Measurements from ENCODE around the gene INF2.

The INF2 gene

GRCh38 chr14:104694991-104695659 is 5.7 kb downstream of the INF2 start:
- Histone ChIP-seq H3K9ac (no peak overlapping the region), H3K36me3 (ENCODE audit: insufficient read depth) (no peaks in the 10 kb centered on the region), H3K4me1 (ENCODE audit: low read depth, poor library complexity, severe bottlenecking) (no peaks in the 10 kb centered on the region), H3K4me3 (IDR thresholded peaks at IDR 0.05; ENCODE audit: insufficient read depth, low read depth, low read length) (no peak overlapping the region), H3K79me2 (ENCODE audit: insufficient read depth, low read depth) (no peaks in the 10 kb centered on the region), H2AFZ (ENCODE audit: low read depth) (no peak overlapping the region), H4K20me1 (ENCODE audit: insufficient read depth) (no peaks in the 10 kb centered on the region), H3K4me2 (no peak overlapping the region), H3K27ac (no peak overlapping the region), H3K27me3 (ENCODE audit: insufficient read depth, low read depth) (no peaks in the 10 kb centered on the region)
- no peak for TF ChIP-seq CTCF (conservative IDR thresholded peaks at IDR 0.05; ENCODE audit: low read depth, low read length)

GRCh38 chr14:104695660-104696000 is 6.2 kb downstream of the INF2 start:
- TF ChIP-seq CTCF (conservative IDR thresholded peaks at IDR 0.05; ENCODE audit: low read depth, low read length) = no peak
- H3K27me3 ChIP-seq (ENCODE audit: insufficient read depth, low read depth) = no peaks in the 10 kb centered on the region
- H3K4me2 ChIP-seq = no peak overlapping the region
- H3K4me3 ChIP-seq (IDR thresholded peaks at IDR 0.05; ENCODE audit: insufficient read depth, low read depth, low read length) = no peak overlapping the region
- H4K20me1 ChIP-seq (ENCODE audit: insufficient read depth) = no peaks in the 10 kb centered on the region
- no peaks in the 10 kb centered on the region for H3K4me1 ChIP-seq (ENCODE audit: low read depth, poor library complexity, severe bottlenecking)
- H3K79me2 ChIP-seq (ENCODE audit: insufficient read depth, low read depth) = no peaks in the 10 kb centered on the region
- no peaks in the 10 kb centered on the region for H3K36me3 ChIP-seq (ENCODE audit: insufficient read depth)
- H3K27ac ChIP-seq = no peak overlapping the region
- H3K9ac ChIP-seq = no peak overlapping the region
- H2AFZ ChIP-seq (ENCODE audit: low read depth) = no peak overlapping the region

GRCh38 chr14:104696671-104697316 is 7.4 kb downstream of the INF2 start:
- TF ChIP-seq CTCF (conservative IDR thresholded peaks at IDR 0.05; ENCODE audit: low read depth, low read length) = no peak

GRCh38 chr14:104697317-104697703 is 7.9 kb downstream of the INF2 start:
- H3K79me2 ChIP-seq (ENCODE audit: insufficient read depth, low read depth) = no peaks in the 10 kb centered on the region

More at GRCh38 chr14:104696671-104697316, 7.4 kb downstream of the INF2 start:
- Histone ChIP-seq H4K20me1 (ENCODE audit: insufficient read depth) (no peaks in the 10 kb centered on the region), H3K36me3 (ENCODE audit: insufficient read depth) (no peaks in the 10 kb centered on the region), H3K4me2 (no peak overlapping the region), H3K9ac (no peak overlapping the region), H3K4me3 (IDR thresholded peaks at IDR 0.05; ENCODE audit: insufficient read depth, low read depth, low read length) (no peak overlapping the region), H3K27me3 (ENCODE audit: insufficient read depth, low read depth) (no peaks in the 10 kb centered on the region), H3K27ac (no peak overlapping the region), H3K4me1 (ENCODE audit: low read depth, poor library complexity, severe bottlenecking) (no peaks in the 10 kb centered on the region), H2AFZ (ENCODE audit: low read depth) (no peak overlapping the region), H3K79me2 (ENCODE audit: insufficient read depth, low read depth) (no peaks in the 10 kb centered on the region)

More at GRCh38 chr14:104697317-104697703, 7.9 kb downstream of the INF2 start:
- TF ChIP-seq CTCF (conservative IDR thresholded peaks at IDR 0.05; ENCODE audit: low read depth, low read length) = no peak
- no peak overlapping the region for H3K4me3 ChIP-seq (IDR thresholded peaks at IDR 0.05; ENCODE audit: insufficient read depth, low read depth, low read length)
- no peak overlapping the region for H3K9ac ChIP-seq
- H3K4me1 ChIP-seq (ENCODE audit: low read depth, poor library complexity, severe bottlenecking) = no peaks in the 10 kb centered on the region
- H3K4me2 ChIP-seq = no peak overlapping the region
- no peak overlapping the region for H2AFZ ChIP-seq (ENCODE audit: low read depth)
- no peak overlapping the region for H3K27ac ChIP-seq
- no peaks in the 10 kb centered on the region for H3K36me3 ChIP-seq (ENCODE audit: insufficient read depth)
- H3K27me3 ChIP-seq (ENCODE audit: insufficient read depth, low read depth) = no peaks in the 10 kb centered on the region
- no peaks in the 10 kb centered on the region for H4K20me1 ChIP-seq (ENCODE audit: insufficient read depth)
